HG03378 (cell line): ENCODE measurements around the gene ENO4.

ENCODE experiments used
- ATAC-seq: cut with Tn5 transposase; IDR thresholded peaks from one replicate; pipeline ENCODE4 v1.9.1; 2021; ENCODE audit warnings: mild to moderate bottlenecking, moderate library complexity; ENCODE audit not compliant: unreplicated experiment

The ENO4 gene

DNA sequence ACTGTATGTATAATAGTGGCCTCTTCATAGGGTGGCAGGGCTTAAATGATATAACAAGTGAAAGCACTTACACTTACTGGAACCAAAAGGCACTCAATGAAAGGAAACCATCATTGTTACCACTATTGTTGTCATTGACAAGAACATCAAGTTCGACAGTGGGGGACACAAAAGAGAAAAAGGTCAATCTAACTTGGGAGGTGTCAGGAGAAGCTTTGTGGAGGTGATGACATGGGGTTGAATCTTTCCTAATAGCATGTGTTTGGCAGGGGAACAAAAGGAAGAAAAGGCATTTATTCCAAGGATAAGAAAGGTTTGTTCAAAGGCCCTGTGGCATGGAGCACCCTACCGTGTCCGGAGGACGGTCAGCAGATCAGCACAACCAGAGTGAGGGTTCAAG lies 18.2 kb upstream of the ENO4 start:
- no peak for ATAC-seq

DNA sequence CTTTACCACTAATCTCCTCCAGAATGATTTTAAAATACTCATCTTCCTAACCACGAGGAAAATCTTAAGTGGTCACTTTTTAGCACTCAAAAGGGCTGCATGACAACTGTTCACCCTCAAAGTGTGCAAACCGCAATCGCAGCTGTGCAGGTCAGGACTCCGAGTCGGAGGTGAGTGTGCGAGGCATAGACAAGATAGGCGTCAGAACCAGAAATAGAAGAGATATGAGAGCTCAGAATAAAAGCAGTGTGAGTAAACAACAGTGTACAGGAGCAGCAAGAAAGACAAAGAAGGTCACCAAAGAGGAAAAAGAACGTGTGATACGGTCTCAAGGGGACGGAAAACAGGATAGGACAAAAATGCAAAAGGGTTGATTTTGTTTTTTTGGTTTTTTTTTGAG lies 17.5 kb upstream of the ENO4 start:
- ATAC-seq = no peak

DNA sequence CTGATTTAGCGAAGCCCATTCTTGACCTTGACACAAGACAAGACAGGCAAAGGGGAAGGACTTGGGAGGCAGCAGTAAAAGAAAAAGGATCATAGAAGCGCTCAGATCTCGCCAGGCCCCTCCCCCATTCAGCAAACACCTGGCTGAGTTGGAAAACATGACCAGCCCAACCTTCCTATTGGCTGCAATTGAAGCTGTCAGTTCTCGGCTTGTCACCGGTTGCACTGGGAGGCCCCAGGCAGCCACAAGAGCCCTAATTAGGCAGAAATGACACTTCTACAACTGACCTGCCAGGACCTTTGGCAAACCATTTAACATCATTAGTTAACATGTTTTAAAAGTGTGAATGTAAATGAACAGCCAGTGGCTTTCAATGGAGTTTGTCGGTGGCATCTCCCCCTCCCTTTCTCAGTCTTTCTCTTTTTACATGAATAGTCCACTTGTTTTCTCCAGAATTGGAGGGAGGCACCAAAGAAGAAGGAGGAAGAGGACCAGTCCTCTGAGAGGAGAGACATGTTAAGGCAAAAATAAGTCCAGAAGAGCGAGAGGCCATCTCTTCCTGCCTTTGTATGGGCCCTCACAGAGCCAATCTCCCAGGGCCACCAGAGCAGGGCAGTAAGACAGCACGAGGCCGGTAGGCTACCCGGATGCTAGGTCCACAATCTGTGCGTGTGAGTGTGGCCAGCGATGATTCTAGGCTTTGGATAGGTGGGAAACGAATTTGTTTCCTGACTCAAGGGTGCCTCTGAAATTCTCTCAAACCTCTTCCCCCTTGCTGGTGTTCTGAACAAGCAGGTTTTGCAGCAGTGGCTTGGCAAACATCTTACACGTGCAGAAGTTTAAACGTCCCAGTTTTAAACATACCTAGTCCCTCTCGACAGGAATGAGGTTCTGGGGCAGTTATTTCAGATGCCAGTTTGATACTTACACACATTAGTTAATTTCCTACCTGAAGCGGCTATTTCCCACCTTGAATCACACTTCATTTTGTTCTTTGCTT lies 15.0 kb upstream of the ENO4 start:
- ATAC-seq = no peak

DNA sequence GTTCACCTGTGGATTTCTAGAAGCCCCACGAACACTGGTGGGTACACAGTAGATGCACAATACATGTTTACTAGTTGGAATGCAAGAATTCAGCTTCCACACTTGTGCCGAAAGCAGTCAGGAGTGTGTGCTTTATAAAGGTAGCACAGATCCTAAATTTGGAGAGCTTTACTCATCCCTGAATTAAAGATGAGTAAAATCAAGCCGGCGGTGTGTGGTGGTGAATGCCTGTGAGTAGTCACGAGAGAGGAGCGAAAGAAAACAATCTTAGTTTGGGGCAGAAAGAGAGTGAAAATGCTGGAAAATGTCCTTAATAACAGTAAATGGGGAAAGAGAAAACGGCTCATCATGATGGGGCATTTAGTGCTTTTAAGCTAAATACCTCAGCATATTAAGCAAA lies 13.6 kb upstream of the ENO4 start:
- no peak for ATAC-seq

DNA sequence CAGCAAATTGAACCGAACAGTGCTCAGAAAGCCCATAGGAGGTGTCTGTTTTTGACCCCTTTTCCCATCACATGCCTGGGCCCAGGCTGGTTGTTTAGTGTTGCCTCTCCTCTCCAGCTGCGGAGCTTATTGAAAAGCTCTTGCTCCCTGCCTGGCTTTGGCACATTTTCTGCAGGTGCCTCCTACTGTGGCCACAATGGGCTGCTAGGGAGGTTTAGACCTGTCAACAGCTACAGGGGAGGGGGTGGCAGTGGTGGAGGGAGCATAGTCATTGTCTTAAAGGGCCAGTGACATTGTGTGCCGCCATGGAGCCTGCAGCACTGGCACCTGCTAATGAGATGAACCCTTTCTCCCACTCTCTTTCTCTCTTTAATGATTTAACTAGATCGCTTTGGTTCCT lies 13.2 kb upstream of the ENO4 start:
- no peak for ATAC-seq

DNA sequence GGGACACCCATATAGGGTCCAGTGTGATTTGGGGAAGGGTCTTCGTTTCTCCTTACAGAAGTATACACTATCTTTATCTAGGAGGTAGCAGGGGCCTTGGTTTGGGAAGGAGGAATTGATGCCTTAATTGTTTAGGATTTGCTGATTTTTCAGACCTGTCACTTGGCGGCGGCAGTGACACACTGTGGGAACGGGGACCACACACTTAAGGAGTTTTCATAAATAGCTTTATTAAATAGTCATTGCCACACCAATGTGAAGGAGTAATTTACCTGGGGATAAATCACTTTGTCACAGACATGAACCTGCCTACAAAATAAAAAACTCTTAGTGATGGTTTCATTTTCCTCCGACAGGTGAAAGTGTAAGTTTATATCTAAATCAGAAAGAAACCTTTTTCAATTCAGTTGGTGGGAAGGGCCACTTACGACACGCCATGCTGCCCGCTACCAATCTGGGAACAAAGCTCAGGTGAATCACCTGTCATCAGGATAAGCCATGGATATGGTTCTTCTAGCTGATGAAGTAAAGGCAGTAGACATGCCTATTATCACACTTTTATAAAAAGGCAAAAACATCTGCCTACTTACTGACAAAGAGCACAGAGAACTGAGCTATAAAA lies 12.3 kb upstream of the ENO4 start:
- ATAC-seq = no peak

DNA sequence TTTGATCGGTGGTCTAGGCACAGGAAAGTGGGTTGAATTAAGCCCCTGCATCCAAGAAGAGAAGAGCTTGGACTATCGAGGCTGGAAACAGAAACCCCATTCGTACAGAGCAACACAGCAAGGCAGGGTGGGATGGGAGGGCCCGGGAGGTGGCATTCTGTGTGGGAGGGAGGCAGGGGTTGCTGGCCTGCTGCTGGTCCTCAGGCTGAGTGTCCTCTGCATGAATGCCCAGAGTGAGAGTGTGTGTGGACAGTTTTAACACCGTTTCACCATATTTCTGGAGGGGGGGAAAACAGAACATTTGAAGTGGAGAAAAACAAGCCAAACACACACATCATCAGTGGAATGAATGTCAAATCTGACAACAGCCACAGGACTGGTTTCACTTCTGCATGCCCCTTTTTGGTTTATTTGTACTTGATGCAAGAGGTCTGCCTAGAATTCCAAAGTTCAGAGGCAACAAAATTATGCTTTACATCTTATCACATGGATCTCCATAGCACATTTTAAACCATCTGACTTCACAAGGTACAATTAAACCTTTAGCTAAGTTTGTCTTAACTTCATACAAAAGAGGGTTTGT lies 11.1 kb upstream of the ENO4 start:
- ATAC-seq = peak; percentile 92

DNA sequence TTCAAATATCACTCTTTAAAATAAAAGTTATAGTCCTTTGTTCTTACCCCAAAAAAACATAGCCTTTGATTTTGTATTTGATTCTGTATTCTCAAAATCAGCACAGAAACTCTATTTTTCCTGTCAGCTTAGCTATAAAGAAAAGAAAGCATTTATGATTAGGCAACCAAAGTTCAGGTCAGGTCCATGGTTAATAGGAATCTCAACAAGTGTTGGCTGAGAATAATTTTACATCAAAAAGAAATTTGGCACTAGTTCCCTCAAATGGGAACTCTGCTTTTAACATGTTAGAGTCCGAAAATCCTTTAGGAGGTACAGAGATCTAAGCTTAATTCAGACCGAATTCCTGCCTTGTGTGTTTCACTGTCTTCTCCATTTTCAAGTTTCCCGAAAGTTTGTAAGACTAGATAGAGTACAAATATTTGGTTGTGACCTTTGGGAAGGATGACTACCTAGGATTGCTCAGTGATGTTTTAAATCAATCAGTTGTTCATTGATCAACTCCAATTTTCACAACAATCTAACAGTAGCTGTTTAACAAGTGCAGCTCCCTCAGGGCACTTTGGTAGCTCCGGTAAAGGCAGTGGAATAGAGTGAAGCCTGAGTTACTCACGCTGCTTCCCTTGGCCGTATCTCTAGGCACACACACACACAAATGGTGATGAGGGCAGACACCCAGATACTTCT lies 8.8 kb upstream of the ENO4 start:
- no peak for ATAC-seq

DNA sequence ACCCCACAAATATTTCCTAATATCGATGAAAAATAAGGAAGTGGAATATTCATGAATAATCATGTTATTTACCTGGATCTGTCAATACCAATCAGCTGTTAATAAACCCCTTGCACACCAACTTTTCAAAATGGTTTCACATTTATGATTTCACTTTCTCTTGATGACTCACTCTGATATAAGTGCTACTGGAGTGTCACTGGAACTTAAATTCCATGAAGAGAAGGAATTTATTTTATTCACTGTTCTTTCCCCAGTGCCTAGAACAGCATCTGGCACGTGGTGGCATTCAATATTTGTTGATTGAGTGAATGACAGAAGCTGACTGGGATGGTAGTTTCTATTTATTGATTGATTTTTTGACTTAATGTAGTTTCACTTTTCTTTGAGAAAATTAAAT lies 3.5 kb upstream of the ENO4 start:
- ATAC-seq = no peak

DNA sequence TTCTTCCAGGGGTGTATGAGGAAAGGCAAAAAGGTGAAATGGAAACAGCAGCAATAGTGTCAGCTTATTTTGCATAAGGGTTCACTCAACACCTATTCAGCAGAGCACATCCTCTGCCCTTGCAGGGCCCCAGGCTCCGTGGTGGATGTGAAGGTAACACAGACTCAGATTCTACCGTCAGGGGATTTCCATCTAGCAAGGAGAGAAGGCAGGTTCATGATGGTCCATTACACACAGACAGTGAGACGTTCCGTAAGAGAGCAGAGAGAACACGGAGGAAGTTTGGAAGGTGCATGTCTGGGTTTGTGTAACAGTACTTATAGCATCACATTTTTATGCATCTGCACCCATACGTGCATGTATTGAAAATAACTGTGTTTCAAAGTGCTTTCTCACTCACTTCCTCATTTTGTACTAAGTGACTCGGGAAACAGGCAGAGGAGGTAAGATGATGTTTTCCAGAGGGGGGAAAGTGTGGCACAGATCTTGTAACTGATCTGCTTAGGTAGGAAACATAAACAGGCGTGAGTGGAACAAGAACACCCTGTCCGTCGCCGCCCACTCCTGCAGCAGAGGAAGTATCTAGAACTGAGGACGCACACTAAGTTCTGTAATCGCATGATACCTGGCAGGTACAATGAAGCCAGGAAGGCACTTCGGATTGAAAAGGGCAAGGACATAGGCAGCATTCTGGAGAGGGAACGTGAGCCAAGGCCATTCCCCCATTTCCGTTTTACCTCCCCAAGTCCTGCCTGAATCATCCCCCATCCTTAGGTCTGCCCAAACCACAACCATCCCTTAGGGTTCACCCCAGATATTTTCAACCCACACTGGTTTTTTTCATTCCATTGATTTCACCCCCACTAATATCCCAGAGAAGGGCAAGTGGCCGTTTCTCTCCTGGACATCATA lies 1.0 kb upstream of the ENO4 start:
- peak; percentile 81 for ATAC-seq

DNA sequence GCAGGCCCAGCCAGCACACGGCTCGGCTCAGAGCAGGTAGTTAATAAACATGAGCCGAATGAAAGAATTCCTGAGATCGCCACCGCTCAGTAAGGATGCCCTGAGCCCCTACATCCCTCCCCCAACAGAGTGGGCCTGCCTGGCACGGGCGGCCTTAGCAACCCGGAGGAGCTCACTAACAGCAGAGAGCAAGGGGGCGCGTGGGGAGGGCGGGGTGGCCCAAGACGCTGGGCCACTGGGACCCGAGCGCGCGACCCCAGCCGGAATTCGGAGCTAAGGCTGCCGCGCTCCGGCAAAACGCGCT lies 403 bp upstream of the ENO4 start:
- no peak for ATAC-seq

DNA sequence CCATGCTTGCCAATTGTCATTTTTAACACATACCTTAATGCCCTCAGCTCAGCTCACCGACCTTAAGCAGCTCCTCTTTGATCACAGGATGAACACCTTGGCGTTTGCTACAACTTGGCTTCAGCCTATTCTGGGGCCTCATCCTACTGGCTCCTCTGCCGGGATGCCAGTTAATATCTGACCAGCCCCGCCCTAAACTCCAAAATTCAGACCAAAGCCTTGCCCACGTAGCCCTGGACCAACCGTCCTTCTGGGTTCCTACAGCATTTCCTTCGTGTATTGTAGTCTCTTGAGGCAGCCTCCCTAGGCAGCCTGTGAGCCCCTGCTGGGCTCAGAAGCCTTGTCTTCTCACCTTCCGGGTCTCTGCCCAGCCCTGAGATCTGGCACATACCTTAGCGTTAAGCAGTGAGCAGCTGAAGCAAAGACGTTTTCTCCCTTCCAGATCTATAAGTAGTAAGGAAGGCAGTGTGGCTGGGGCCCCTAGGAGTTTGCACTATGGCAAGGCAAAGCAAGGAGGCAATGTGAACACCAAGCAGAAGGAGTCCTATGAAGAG lies 836 bp downstream of the ENO4 start:
- no peak for ATAC-seq

DNA sequence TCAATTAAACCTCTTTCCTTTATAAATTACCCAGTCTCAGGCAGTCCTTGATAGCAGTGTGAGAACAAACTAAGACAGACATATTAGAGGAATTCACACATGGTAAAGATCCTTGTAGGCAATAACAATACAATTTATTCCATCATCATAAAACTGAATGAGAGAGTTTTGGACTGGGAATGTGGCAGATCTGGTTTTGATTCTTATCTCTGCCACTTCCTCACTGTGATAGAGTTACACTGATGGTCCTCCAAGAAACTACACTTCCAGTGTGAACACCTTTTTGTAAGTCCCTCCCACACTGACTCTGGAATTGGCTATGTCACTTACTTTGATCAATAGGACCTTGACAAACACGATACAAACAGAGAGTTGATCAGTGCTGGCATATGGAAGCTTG lies 2.9 kb downstream of the ENO4 start:
- no peak for ATAC-seq

DNA sequence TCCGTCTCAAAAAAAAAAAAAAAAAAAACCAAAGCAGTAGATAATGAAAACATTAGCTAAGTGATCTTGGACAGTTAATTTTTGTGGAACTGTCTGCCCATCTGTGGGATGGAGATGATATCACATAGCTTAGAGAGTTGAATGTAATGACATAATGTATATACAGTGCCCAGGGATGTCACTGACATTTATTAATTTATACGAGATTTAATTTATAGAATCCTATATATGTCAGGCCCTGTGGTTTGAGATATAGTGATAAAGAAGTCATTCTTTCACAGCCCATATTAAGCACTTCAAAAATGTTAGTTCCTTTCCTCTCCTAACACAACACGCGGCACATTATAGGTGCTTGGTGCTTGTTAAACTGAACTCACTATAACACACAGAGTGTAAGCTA lies 4.0 kb downstream of the ENO4 start:
- ATAC-seq = no peak

DNA sequence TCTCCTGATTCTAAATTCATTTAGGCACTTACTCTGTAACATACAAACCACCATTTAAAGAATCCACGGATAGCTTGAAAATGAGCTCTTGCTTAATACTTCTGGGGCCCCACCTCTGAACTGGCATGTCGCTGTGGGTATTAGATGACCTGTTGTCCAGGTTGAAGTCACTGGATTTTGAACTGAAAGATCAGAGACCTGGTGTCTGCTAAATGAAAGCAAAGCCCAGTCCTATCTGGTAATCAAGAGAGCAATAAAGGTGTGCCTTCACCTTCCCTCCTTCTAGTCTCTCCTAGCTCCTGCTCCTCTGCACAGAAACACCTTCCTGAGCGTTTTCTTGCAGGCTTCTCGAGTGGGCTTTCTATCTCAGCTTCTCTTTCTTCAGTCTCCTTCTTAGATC lies 4.4 kb downstream of the ENO4 start:
- ATAC-seq = no peak

DNA sequence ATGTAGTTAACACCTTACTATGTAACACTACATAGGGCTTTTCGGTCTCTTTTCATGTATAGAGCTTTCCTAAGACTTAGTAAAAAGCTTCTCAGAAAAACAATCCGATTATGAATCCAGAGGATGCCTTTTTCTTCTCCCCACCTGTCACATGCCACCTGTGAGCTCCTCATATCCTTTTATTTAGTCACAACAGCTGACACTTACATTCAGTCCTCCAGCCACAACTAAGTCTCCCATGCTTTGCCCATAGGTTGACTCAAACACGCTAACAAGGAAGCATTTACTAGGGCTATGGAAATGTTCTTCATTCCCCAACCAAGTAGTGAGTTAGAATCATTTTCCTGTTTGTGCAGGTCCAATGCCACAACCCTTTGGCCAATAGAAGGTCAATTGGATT lies 7.9 kb downstream of the ENO4 start:
- ATAC-seq = no peak

DNA sequence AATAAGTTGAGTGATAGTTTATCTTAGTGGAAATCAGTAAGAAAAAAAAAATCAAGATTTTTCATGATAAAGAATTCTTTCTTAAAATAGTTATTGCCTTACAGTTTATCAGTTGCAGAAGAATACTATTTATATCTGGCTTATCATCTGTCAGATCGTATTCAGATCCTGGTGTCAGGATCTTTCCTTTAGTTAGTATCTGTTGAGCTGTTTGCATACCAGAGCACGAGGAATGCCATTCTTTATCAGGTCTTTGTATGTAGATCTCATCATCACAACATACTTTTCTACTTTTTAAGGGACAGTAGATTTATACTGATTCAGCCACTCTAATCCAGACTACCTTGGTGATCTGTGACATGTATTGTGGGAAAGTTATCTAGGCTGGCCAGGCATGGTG lies 12.5 kb downstream of the ENO4 start:
- no peak for ATAC-seq

DNA sequence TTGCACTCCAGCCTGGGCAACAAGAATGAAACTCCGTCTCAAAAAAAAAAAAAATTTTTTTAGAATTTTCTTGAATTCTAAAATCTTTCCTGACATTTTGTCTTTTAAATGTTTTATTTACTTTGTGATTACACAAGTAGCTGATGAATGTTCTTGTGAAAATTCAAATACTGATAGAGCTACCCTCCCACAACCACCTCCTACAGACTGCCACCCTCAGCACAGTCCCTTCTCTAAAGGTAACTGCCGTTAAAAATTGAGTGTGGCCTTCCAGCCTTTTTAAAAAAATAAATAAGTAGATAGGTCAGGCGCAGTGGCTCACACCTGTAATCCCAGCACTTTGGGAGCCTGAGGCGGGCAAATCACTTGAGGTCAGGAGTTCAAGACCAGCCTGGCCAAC lies 15.1 kb downstream of the ENO4 start:
- no peak for ATAC-seq

DNA sequence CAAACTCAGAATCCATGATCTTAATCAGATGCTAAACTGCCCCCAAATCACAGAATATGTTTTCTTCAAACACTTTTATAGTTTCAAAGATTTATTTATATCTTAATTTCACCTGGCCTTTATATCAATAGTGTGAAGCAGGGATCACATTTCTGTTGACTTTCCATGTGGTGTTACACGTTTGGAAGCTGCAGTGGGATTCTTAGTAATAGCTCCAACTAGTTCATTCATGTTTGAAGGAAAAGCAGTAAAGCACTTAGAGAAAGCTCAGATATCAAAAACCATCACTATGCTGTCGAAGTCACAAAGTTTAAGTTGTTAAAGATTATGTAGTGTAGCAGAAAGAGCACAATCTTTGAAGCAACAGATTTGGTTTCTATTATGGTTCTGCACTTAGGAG lies 16.8 kb downstream of the ENO4 start:
- no peak for ATAC-seq

DNA sequence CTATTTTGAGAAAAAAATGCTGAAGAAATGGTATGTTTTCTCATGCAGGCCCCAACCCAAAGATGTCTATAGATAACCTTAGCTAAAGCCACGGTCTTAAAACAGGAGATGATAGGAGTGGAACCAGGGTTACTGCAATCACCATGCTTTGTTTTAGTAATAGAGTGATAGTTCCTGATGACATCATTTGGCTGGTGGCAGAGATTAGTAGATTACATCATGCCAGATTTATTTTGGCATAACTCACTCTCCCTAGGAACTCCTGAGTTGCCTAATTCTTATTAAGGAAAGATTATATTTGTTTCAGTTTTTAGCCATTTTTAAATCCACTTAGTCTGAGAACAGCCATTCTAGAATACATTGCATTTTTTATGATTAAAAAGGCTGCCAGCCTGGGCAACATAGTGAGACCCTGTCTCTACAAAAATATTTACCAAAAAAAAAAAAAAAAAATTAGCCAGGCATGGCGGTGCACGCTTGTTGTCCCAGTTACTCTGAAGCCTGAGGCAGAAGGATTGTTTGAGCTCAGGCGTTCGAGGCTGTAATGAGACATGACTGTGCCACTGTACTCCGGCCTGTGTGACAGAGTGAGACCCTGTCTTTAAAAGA lies 17.8 kb downstream of the ENO4 start:
- no peak for ATAC-seq
